GM12892 (cell line): Measurements from ENCODE around the gene MAPK8IP1.

Source experiments
- POLR2A ChIP-seq: IDR thresholded peaks from 2 replicates; pipeline ENCODE4 v1.6.1; 2011; ENCODE audit warnings: low read depth, low read length, control low read depth
- POLR2AphosphoS5 ChIP-seq: IDR thresholded peaks from 2 replicates; pipeline ENCODE4 v1.6.1; 2011; ENCODE audit warnings: low read depth, low read length, control low read depth
- TAF1 ChIP-seq: IDR thresholded peaks from 2 replicates; pipeline ENCODE4 v1.6.1; 2011; ENCODE audit warnings: low read depth, mild to moderate bottlenecking, control low read depth, low read length, borderline replicate concordance

DNA sequence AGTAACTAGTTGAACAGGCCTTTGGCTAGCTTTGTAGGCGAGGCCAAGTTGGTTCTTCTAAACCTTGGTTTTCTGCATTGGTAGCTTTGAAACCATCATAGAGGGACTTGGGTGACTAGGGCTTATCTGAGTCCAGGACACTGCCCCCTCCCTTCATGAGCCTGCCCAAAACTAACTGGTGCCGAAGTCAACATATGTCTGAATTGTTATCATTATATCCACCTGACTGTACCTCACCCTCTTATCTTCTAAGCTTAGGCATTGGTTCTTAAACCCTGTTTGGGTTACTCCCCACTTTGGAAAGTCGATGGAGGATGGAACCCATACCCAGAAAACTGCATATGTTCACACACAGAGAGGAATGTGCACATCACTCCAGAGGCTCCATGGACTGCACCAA lies 7.6 kb upstream of the MAPK8IP1 start:
- TF ChIP-seq POLR2A: no peak
- no peak for TF ChIP-seq POLR2AphosphoS5
- TF ChIP-seq TAF1: no peak
